A673 (cell line): ENCODE results near the gene PPP1R3G. TPM values are rescaled to one million over a fixed set of nuclear protein-coding genes. Genes with fewer than 3 reads are reported as not detected.

Experiments
- BruUV-seq: library from RNA; stranded (reverse); fragments of 400-500 nt; replicated peaks from 2 replicates; lab custom pipeline; 2021; lab: Mats Ljungman, UMichigan
- CTCF ChIA-PET: fragments of 300-600 bp; sonication (Branson Sonifier 250); formaldehyde crosslinking; loops from one replicate; lab custom pipeline; 2022; ENCODE audit warnings: antibody characterized with exemption; lab: Charles Lee
- POLR2A ChIA-PET: fragments of 300-600 bp; sonication (Branson Sonifier 250); formaldehyde crosslinking; loops from one replicate; lab custom pipeline; 2022; ENCODE audit warnings: antibody characterized with exemption; ENCODE audit not compliant: low non-redundant PET; lab: Charles Lee
- DNase-seq: peaks from one replicate; pipeline ENCODE4 v3.0.0-alpha.2; 2015; ENCODE audit warnings: low spot score
- H3K27ac ChIP-seq: fragments of 200-600 bp; sonication (generic); 2 replicates; pipeline ENCODE4 v1.5.1; 2016; ENCODE audit warnings: mixed run types, low read depth, mild to moderate bottlenecking, mixed read lengths, antibody characterized with exemption, low read length; ENCODE audit not compliant: poor library complexity, severe bottlenecking
- H3K27me3 ChIP-seq: fragments of 200-600 bp; sonication (generic); replicated peaks from 2 replicates; pipeline ENCODE4 v1.6.1; 2017; ENCODE audit warnings: mixed run types, low read depth, mild to moderate bottlenecking, mixed read lengths, antibody characterized with exemption, low read length; ENCODE audit not compliant: insufficient read depth, poor library complexity
- H3K36me3 ChIP-seq: fragments of 200-600 bp; sonication (generic); 2 replicates; pipeline ENCODE4 v1.6.1; 2016; ENCODE audit warnings: mixed run types, mild to moderate bottlenecking, mixed read lengths, antibody characterized with exemption, low read length; ENCODE audit not compliant: insufficient read depth, poor library complexity, severe bottlenecking
- H3K4me1 ChIP-seq: fragments of 200-600 bp; sonication (generic); 2 replicates; pipeline ENCODE4 v1.6.1; 2017; ENCODE audit warnings: mixed run types, mild to moderate bottlenecking, mixed read lengths, antibody characterized with exemption, low read length; ENCODE audit not compliant: insufficient read depth, poor library complexity, severe bottlenecking
- H3K4me3 ChIP-seq: fragments of 200-600 bp; sonication (generic); 2 replicates; pipeline ENCODE4 v1.5.1; 2016; ENCODE audit warnings: low read depth, mixed run types, mild to moderate bottlenecking, mixed read lengths, low read length; ENCODE audit not compliant: poor library complexity, severe bottlenecking
- H3K9me3 ChIP-seq: fragments of 200-600 bp; sonication (generic); 2 replicates; pipeline ENCODE4 v1.6.1; 2016; ENCODE audit warnings: mixed run types, low read depth, mild to moderate bottlenecking, mixed read lengths, antibody characterized with exemption, low read length; ENCODE audit not compliant: poor library complexity, severe bottlenecking
- EZH2 ChIP-seq: fragments of 200-600 bp; sonication (generic); IDR thresholded peaks from 2 replicates; pipeline ENCODE4 v1.6.1; 2017; ENCODE audit warnings: borderline replicate concordance, low read depth, mild to moderate bottlenecking, mixed read lengths, antibody characterized with exemption, low read length; ENCODE audit not compliant: poor library complexity, severe bottlenecking
- intact Hi-C: fragments of 100-400 bp; cut with micrococcal nuclease; formaldehyde crosslinking; loops from one replicate; pipeline ENCODE4 v1.10.0; 2022; ENCODE audit not compliant: unreplicated experiment
- total RNA-seq: library from RNA; stranded (reverse); gene quantifications from 2 replicates; pipeline ENCODE4 v1.2.3, GENCODE V29; 2021
- TF ChIP-seq, protein P1 (sequence below): fragments of 300-800, 200-600 bp; sonication (generic); conservative IDR thresholded peaks from 2 replicates; pipeline ENCODE4 v1.5.1; 2017; ENCODE audit warnings: low read depth, mild to moderate bottlenecking, antibody characterized with exemption, low read length, moderate library complexity, mixed read lengths

Gene PPP1R3G
- total RNA-seq, 1 experiment from 2014 or later = 0.24 TPM

DNA sequence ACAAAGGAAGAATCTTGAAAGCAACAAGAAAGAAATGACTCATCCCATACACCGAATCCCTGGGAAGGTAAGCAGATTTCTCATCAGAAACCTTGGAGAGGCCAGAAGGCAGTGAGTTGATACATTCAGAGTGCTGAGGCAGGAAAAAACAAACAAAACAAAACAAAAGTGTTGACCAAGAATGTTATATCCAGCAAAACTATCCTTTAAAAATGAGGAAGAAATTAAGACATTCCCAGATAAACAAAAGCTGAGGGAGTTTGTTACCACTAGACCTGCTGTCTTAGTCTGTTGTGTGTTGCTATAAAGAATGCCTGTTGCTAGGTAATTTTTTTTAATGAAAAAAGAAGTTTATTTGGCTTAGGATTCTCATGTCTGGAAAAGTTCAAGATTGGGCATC, 33.7 kb upstream of the PPP1R3G start:
- Histone ChIP-seq H3K4me3 (no peak overlapping the region), H3K27ac (peak overlapping the region; percentile 75), H3K9me3 (peaks cover 42% of the 10 kb centered on the region), H3K4me1 (peaks cover 29% of the 10 kb centered on the region), H3K36me3 (peaks cover 13% of the 10 kb centered on the region), H3K27me3 (no peaks in the 10 kb centered on the region)
- TF ChIP-seq EZH2 = no peak
- TF ChIP-seq, protein P1, sequence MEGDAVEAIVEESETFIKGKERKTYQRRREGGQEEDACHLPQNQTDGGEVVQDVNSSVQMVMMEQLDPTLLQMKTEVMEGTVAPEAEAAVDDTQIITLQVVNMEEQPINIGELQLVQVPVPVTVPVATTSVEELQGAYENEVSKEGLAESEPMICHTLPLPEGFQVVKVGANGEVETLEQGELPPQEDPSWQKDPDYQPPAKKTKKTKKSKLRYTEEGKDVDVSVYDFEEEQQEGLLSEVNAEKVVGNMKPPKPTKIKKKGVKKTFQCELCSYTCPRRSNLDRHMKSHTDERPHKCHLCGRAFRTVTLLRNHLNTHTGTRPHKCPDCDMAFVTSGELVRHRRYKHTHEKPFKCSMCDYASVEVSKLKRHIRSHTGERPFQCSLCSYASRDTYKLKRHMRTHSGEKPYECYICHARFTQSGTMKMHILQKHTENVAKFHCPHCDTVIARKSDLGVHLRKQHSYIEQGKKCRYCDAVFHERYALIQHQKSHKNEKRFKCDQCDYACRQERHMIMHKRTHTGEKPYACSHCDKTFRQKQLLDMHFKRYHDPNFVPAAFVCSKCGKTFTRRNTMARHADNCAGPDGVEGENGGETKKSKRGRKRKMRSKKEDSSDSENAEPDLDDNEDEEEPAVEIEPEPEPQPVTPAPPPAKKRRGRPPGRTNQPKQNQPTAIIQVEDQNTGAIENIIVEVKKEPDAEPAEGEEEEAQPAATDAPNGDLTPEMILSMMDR = no peak
- ChIA-PET POLR2A (no interaction called here), CTCF (no interaction called here)
- intact Hi-C loops = no loop called here
- no peak for DNase-seq
- no TSS peak for BruUV-seq

DNA sequence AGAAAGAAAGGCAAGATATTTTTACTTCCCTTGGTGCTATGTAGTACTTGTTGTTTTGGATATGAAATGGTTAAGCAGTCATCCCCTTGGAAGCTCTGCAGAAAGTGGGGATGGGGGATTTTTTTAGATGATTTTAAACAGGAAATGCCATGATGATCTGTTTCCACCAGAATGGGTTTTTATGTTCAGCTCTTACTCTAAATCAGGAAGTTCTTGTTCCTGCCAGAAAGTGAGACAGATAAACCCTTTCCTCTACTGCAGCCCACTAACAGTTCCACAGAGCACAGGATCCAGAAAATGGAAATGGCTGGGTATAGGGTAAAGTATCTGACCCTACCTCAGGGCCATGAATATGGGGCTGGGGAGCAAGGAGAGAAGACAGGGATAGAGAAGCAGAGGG, 32.1 kb upstream of the PPP1R3G start:
- POLR2A ChIA-PET = no interaction called here
- peak; percentile 87 for DNase-seq
- Histone ChIP-seq H3K36me3 (peaks cover 13% of the 10 kb centered on the region), H3K4me1 (peaks cover 32% of the 10 kb centered on the region), H3K9me3 (peaks cover 42% of the 10 kb centered on the region), H3K4me3 (no peak overlapping the region), H3K27me3 (no peaks in the 10 kb centered on the region), H3K27ac (peak overlapping the region; percentile 75)
- BruUV-seq = no TSS peak
- CTCF ChIA-PET = interaction anchor here (0.6 to 1.1 kb wide), 5 partner anchors 22 to 178 kb away, joined by 3 to 5 read pairs (median 3); no protein-coding TSS in a partner anchor
- TF ChIP-seq, protein P1 = no peak
- TF ChIP-seq EZH2 = no peak
- intact Hi-C loops = no loop called here

- Histone ChIP-seq H3K27me3 (no peaks in the 10 kb centered on the region), H3K9me3 (peaks cover 36% of the 10 kb centered on the region), H3K4me1 (peaks cover 33% of the 10 kb centered on the region), H3K27ac (peak overlapping the region; percentile 75), H3K4me3 (no peak overlapping the region), H3K36me3 (peaks cover 13% of the 10 kb centered on the region)
- no peak for DNase-seq
- ChIA-PET CTCF (interaction anchor here (0.6 to 1.1 kb wide), 2 partner anchors 177 to 1281 kb away, joined by 3 to 4 read pairs; no protein-coding TSS in a partner anchor), POLR2A (no interaction called here)
- TF ChIP-seq, protein P1 = no peak
- no peak for TF ChIP-seq EZH2
- BruUV-seq = no TSS peak
- intact Hi-C loops = no loop called here
Measured at GRCh38 chr6:5053864-5054244, 31.3 kb upstream of the PPP1R3G start.
